Panc1 (cell line): ENCODE results near the gene BEND4. TPM values are rescaled to one million over a fixed set of nuclear protein-coding genes. Genes with fewer than 3 reads are reported as not detected.

ENCODE experiments used
- ATAC-seq: fragments of 200-7000 bp; cut with Tn5 transposase; 2 replicates; pipeline ENCODE4 v1.9.1; 2020; ENCODE audit warnings: mild to moderate bottlenecking, moderate library complexity
- BruUV-seq: library from RNA; stranded (reverse); fragments of 400-500 nt; replicated peaks from 2 replicates; lab custom pipeline; 2021; lab: Mats Ljungman, UMichigan
- CTCF ChIA-PET: fragments of 300-600 bp; sonication (Branson Sonifier 250); formaldehyde crosslinking; loops from one replicate; lab custom pipeline; 2022; ENCODE audit warnings: antibody characterized with exemption; lab: Charles Lee
- POLR2A ChIA-PET: fragments of 300-600 bp; sonication (Branson Sonifier 250); formaldehyde crosslinking; loops from one replicate; lab custom pipeline; 2022; ENCODE audit warnings: antibody characterized with exemption; lab: Charles Lee
- DNase-seq: peaks from one replicate; pipeline ENCODE4 v3.0.0-alpha.2; 2010; ENCODE audit warnings: low read depth, low spot score
- H3K27ac ChIP-seq: 2 replicates; pipeline ENCODE4 v1.5.1; 2011; ENCODE audit warnings: mild to moderate bottlenecking, low read length, inconsistent platforms
- H3K27me3 ChIP-seq: fragments of 200-500 bp; sonication (Bioruptor generic); 2 replicates; pipeline ENCODE4 v1.6.0; 2014; ENCODE audit warnings: low read length, inconsistent platforms; ENCODE audit not compliant: control insufficient read depth, insufficient read depth
- H3K36me3 ChIP-seq: fragments of 200-500 bp; sonication (Bioruptor generic); 2 replicates; pipeline ENCODE4 v1.5.1; 2014; ENCODE audit warnings: inconsistent platforms, mild to moderate bottlenecking, low read length, moderate library complexity; ENCODE audit not compliant: control insufficient read depth, insufficient read depth
- H3K4me1 ChIP-seq: 2 replicates; pipeline ENCODE4 v1.5.1; 2011; ENCODE audit warnings: inconsistent platforms, mild to moderate bottlenecking, low read length, moderate library complexity; ENCODE audit not compliant: control insufficient read depth, insufficient read depth
- H3K4me3 ChIP-seq, 2 experiments: 2 replicates each; pipeline ENCODE4 v1.5.1; 2011 to 2012; ENCODE audit warnings: low read depth in 2 of 2, low read length in 2 of 2, mild to moderate bottlenecking in 2 of 2, inconsistent platforms in 1 of 2, moderate library complexity in 1 of 2
- H3K9me3 ChIP-seq: fragments of 200-500 bp; sonication (Bioruptor generic); 2 replicates; pipeline ENCODE4 v1.5.1; 2014; ENCODE audit warnings: low read depth, mild to moderate bottlenecking, inconsistent platforms, low read length, moderate library complexity; ENCODE audit not compliant: control insufficient read depth, insufficient read depth
- POLR2AphosphoS5 ChIP-seq: IDR thresholded peaks from 2 replicates; pipeline ENCODE4 v1.6.1; 2012; ENCODE audit warnings: mild to moderate bottlenecking, low read depth, low read length, moderate library complexity
- SIN3A ChIP-seq: IDR thresholded peaks from 2 replicates; pipeline ENCODE4 v1.6.1; 2012; ENCODE audit warnings: low read depth, mild to moderate bottlenecking, low read length, moderate library complexity, borderline replicate concordance; ENCODE audit not compliant: insufficient read depth
- TCF7L2 ChIP-seq: IDR thresholded peaks from 2 replicates; pipeline ENCODE4 v1.6.1; 2011; ENCODE audit warnings: mild to moderate bottlenecking, low read depth, low read length, inconsistent platforms
- in situ Hi-C: cut with HindIII; loops from 2 replicates; pipeline ENCODE4 v1.10.0; 2016; ENCODE audit warnings: low sequenced_read_pairs, low pct_unique_long_range_greater_than_20kb
- intact Hi-C: fragments of 100-400 bp; cut with micrococcal nuclease; formaldehyde crosslinking; loops from one replicate; pipeline ENCODE4 v1.10.0; 2022; ENCODE audit not compliant: unreplicated experiment
- total RNA-seq: library from RNA; stranded (reverse); gene quantifications from one replicate; pipeline ENCODE4 v1.2.1, GENCODE V29; 2021; ENCODE audit not compliant: unreplicated experiment
- TF ChIP-seq, protein P1 (sequence below), 2 experiments: IDR thresholded peaks; 2 replicates each; pipeline ENCODE4 v1.6.1; 2011 to 2012; ENCODE audit warnings: low read depth in 2 of 2, control low read depth in 1 of 2, low read length in 1 of 2, mild to moderate bottlenecking in 1 of 2, moderate library complexity in 1 of 2; ENCODE audit not compliant: insufficient read depth in 1 of 2
- TF ChIP-seq, protein P2 (sequence below): fragments of 450-650 bp; IDR thresholded peaks from 2 replicates; pipeline ENCODE4 v1.5.1; 2017; ENCODE audit warnings: mild to moderate bottlenecking

Gene BEND4
- total RNA-seq, 1 experiment from 2014 or later = 0.03 TPM

DNA sequence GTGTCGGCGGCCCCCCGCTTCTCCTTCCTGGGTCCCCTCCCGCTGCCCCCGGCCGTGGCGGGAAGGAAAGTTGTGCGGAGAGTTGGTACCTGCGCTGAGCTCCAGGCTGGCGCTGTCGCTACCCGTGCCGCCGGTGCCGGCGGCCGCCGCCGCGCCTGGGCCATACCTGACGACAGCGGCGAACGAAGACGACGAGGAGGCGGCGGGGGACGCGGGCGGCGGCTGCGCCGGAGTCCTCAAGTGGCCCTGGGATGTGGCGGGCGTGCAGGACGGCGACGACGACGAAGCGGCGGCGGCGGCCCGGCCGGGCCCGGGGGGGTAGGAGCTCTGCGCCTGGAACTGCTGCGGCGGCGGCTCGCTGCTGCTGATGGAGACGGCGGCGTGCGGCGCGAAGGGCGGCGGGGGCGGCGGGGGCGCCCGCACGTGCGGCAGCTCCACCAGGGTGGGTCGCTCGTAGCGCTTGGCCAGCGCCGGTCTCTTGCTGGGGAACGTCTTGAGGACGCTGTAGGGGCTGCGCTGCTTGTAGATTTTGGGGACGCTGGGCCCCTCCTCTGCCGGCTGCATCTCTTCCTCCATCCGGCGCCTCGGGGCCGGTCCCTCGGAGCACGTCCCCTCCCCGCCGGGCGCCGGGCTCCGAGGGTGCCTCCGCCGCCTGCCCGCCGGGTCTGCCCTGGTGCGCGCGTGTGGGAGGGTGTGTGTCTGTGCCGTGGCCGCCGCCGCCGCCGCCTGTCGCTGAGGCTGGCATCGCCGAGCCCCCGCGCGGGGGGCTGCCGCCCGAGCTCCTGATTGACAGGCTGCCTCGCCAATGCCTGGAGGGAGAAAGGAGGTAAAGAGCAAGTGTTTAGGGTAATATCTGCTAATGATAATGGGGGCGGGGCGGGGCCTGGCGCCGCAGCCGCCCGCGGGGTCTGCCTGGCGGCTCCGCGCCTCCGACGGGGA lies 618 bp downstream of the BEND4 start:
- Histone ChIP-seq H3K36me3 (no peaks in the 10 kb centered on the region), H3K4me1 (no peaks in the 10 kb centered on the region), H3K9me3 (no peaks in the 10 kb centered on the region), H3K27ac (no peak overlapping the region), H3K27me3 (0 out of 2 replicates have a peak, but pooled peaks cover 2% of the 10 kb centered on the region), H3K4me3 (peak overlapping the region; percentile 16 to 27; a peak in 3 of 4 replicates)
- POLR2A ChIA-PET = no interaction called here
- DNase-seq (no peak), ATAC-seq (no peak)
- BruUV-seq = no TSS peak
- TF ChIP-seq POLR2AphosphoS5 (no peak), TCF7L2 (no peak), SIN3A (no peak)
- TF ChIP-seq, protein P1, sequence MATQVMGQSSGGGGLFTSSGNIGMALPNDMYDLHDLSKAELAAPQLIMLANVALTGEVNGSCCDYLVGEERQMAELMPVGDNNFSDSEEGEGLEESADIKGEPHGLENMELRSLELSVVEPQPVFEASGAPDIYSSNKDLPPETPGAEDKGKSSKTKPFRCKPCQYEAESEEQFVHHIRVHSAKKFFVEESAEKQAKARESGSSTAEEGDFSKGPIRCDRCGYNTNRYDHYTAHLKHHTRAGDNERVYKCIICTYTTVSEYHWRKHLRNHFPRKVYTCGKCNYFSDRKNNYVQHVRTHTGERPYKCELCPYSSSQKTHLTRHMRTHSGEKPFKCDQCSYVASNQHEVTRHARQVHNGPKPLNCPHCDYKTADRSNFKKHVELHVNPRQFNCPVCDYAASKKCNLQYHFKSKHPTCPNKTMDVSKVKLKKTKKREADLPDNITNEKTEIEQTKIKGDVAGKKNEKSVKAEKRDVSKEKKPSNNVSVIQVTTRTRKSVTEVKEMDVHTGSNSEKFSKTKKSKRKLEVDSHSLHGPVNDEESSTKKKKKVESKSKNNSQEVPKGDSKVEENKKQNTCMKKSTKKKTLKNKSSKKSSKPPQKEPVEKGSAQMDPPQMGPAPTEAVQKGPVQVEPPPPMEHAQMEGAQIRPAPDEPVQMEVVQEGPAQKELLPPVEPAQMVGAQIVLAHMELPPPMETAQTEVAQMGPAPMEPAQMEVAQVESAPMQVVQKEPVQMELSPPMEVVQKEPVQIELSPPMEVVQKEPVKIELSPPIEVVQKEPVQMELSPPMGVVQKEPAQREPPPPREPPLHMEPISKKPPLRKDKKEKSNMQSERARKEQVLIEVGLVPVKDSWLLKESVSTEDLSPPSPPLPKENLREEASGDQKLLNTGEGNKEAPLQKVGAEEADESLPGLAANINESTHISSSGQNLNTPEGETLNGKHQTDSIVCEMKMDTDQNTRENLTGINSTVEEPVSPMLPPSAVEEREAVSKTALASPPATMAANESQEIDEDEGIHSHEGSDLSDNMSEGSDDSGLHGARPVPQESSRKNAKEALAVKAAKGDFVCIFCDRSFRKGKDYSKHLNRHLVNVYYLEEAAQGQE (IDR thresholded peaks at IDR 0.05; ENCODE audit: insufficient read depth in 1 of 2, low read depth in 2 of 2, low read length in 1 of 2) = no peak
- TF ChIP-seq, protein P2, sequence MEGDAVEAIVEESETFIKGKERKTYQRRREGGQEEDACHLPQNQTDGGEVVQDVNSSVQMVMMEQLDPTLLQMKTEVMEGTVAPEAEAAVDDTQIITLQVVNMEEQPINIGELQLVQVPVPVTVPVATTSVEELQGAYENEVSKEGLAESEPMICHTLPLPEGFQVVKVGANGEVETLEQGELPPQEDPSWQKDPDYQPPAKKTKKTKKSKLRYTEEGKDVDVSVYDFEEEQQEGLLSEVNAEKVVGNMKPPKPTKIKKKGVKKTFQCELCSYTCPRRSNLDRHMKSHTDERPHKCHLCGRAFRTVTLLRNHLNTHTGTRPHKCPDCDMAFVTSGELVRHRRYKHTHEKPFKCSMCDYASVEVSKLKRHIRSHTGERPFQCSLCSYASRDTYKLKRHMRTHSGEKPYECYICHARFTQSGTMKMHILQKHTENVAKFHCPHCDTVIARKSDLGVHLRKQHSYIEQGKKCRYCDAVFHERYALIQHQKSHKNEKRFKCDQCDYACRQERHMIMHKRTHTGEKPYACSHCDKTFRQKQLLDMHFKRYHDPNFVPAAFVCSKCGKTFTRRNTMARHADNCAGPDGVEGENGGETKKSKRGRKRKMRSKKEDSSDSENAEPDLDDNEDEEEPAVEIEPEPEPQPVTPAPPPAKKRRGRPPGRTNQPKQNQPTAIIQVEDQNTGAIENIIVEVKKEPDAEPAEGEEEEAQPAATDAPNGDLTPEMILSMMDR = no peak
- intact Hi-C loops = no loop called here
- in situ Hi-C loops = no loop called here
- CTCF ChIA-PET = no interaction called here

DNA sequence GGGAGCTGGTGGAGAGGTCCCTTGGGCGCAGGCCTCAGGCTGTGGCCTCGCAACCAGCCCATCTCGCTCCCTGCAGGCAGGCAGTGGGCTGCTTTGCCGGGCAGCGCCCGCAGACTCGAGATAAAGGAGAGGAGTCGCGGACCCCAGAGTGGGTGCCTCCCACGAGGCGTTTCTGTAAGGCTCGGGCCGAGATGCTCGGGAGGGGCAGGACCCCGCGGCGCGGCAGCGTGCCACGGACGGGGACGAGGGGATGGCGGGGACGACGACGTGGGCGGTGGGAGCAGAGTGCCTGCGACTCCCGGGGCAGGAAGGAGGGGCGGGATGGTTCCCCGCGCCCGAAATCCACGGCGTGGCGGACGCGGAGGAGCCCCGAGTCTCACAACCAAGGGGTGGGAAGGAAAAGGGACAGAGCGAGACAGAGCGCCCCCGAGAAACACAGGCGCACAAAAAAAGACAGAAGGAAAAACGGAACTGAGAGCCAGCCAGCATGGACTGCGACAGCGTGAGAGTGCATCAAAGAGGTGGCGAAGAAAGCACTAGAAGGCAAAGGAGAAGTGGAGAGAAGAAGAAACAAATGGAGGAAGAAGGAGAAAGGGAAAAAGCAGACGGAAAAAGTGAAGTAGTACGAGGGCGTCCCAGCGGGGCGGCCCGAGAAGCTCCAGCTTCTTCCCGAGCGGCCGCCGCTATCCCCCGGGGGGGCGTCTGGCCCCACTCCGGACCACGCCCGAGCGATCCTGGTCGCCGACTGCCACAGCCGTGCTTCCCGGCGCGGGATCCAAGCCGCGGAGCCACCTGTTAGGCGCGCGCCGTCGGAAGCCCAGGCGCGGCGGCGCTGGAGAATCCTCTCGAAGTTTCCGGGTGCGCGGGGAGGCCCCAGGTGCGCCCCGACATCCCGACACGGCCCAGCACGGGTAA lies 1.5 kb downstream of the BEND4 start:
- H3K27me3 ChIP-seq = 0 out of 2 replicates have a peak, but pooled peaks cover 2% of the 10 kb centered on the region
- no peaks in the 10 kb centered on the region for H3K4me1 ChIP-seq
- no peak overlapping the region for H3K4me3 ChIP-seq
- no peaks in the 10 kb centered on the region for H3K9me3 ChIP-seq
- in situ Hi-C loops (no loop called here), intact Hi-C loops (no loop called here)
- BruUV-seq = no TSS peak
- H3K27ac ChIP-seq = no peak overlapping the region
- POLR2A ChIA-PET = no interaction called here
- TF ChIP-seq, protein P1 (IDR thresholded peaks at IDR 0.05; ENCODE audit: insufficient read depth in 1 of 2, low read depth in 2 of 2, low read length in 1 of 2) = no peak
- TF ChIP-seq, protein P2 = no peak
- no peak for TF ChIP-seq SIN3A
- TF ChIP-seq POLR2AphosphoS5 = no peak
- no peak for TF ChIP-seq TCF7L2
- H3K36me3 ChIP-seq = no peaks in the 10 kb centered on the region
- CTCF ChIA-PET = no interaction called here
- no peak for ATAC-seq
- DNase-seq = no peak
